NCI-H2227 (cell line): Measurements from ENCODE around the gene CHN2.

Experiments used
- DNase-seq: peaks from one replicate; lab custom pipeline; 2025; ENCODE audit not compliant: unreplicated experiment; lab: John Stamatoyannopoulos, UW

Gene CHN2

GRCh38 chr7:29457141-29457561, 262.6 kb downstream of the CHN2 start:
- peak; percentile 17 for DNase-seq

GRCh38 chr7:29457565-29458011, 263.0 kb downstream of the CHN2 start:
- no peak for DNase-seq

DNA sequence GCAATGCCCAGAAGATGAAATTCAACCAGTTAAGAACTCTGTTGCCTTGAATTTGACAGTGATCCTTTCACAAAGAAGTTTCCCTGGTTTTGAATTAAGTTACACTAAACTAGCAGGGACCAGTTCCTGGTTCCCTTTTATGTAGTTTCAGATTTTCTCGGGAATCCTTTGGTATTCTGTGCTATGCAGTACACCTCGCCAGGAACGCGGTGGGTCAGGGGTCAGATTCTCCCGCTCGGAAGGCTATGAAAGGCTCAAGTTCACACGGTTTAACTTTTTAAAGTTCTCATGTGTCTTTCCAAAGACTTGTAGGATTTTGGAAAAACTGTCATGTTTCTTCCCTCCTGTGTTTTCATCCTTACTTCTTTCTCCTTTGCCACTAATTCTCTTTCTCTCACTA, 264.4 kb downstream of the CHN2 start:
- DNase-seq: no peak

- no peak for DNase-seq
Observed at GRCh38 chr7:29459589-29459988, 265.0 kb downstream of the CHN2 start.

GRCh38 chr7:29461996-29462395, 267.4 kb downstream of the CHN2 start:
- no peak for DNase-seq

- DNase-seq: no peak
Observed at GRCh38 chr7:29463504-29464158, 269.1 kb downstream of the CHN2 start.

DNA sequence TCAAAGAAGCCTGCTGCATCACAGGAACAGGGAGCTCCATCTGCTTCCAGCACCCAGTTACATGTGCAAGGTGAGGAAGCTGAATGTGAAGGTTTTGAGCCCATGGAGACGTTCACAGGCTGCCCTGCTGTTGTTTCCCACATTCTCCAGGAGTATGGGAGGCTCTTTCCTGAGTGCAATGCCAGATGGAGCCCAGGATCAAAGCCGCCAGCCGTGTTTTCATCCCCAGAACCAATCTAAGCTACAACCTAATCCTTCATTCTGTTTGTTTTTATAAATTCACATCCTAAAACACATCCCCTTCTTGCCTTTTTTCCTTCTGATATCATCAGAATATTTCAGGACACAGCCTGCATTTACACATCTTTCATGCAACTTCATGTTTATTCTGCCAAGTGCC, 270.2 kb downstream of the CHN2 start:
- DNase-seq: no peak

- no peak for DNase-seq
Observed at GRCh38 chr7:29467193-29467926, 272.8 kb downstream of the CHN2 start.

DNA sequence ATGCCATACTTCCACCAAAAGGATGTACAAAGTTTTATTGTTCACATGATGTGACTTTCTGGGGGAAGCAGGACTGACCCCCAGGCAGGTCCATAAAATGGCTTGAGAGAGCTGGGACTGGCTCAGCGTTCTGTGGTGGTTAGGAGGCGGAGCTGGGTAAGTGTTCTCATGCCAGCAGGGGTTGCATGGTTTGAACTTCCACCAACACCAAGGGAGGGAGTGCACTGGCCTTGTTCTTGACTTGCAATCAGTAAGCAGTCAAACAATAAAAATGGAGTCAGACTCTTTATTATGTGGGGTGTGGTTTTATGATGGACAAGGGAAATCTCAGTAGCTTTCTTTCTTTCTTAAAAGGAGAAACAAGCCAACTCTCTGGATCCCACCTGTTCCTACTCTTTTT, 273.6 kb downstream of the CHN2 start:
- DNase-seq: no peak

DNA sequence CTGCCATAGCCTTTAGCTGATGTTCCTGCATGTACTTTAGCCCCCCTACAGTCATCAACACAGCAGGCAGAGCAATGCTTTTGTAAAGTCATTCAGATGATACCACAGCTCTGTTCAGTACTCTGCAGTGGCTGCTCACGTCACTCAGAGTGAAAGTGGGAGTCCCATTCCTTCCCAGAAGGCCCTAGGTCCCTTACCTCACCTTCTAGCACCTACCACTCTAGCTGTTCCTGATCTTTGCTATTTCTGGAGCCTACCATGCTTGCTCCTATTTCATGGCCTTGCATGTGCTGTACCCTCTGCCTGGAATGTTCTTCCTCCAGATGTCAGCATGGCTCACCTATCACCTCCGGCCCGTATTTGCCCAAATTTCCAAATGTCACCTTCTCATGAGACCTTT, 274.7 kb downstream of the CHN2 start:
- DNase-seq: no peak

- DNase-seq: no peak
Observed at GRCh38 chr7:29469976-29470557, 275.5 kb downstream of the CHN2 start.

- DNase-seq: no peak
Observed at GRCh38 chr7:29471444-29472138, 277.0 kb downstream of the CHN2 start.

DNA sequence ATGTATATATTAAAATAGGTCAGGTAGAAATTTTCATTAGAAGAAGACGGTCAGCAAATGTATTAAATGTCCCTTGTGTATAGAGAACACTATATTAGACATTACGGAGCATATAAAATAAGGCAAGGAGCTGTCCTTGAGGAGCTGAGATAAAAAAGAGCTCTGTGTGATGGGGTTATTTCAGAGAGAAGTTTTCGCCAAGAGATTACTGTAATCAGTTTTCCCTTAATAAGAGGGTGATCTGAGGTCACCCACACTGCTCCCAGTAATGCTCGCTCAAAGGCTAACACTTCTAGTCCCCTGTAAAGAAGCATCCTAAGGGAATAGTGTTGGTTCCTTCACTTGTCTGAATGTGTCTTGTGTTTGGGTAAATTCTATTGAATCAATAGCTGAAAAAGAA, 282.3 kb downstream of the CHN2 start:
- no peak for DNase-seq

DNA sequence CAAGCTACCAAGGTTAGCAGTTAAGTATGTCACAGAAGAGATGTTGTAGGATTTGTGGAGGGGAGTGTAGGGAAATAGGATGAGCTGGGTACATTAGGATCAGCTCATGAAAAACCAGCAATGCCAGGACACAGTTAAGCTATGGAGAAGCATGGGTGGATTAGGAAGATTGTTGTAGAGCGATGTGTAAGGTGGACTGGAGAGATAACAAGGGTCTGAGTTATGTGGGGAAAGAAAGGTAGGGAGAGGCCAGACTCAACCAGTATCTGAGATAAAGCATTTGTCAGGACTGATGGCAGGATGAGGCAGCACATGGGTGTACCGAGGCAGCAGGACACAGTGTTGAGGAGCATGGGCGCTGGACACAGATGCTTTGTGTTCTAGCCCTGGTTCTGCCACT, 283.7 kb downstream of the CHN2 start:
- no peak for DNase-seq

- DNase-seq: no peak
Observed at GRCh38 chr7:29478687-29479240, 284.2 kb downstream of the CHN2 start.

DNA sequence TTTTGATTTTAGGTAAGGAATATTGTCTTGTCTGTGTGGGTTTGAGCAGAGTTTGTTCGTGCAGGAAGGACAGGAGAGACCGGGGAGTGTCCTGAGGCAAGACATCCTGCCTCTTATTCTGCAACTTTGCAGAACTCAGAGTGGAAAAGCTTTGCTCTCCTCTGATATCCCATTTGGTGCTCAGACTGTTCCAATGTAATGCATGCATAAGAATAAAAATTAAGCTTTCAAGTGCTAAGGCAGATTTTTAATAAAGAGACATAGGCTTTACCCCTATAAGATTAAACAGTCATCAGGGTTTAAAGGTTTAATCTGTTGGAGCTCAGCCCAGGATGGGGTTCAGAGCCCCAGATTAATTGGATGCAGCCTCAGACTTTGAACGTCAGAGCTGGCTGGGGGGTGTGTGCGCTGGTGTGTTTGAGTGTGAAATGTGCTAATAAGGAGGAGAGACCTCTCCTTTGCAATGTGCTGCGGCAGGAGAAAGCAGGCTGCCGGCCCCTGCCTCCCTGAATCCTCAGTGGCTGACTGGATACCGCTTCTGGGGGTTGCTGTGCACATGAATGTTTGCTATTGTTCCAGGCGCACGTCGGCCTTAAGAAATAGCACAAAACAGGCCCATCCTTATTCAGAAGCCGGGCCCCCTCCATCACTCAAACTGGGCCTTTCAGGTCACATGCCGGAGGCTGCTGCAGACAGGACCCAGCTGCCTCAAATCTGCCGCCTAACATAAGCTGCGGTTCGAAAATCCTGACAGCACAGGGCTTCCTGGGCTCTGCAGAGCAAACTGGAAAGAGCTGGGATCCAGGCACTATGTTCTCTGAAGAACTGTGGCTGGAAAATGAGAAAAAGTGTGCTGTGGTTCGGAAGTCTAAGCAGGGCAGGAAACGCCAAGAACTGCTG, 285.0 kb downstream of the CHN2 start:
- DNase-seq: no peak

DNA sequence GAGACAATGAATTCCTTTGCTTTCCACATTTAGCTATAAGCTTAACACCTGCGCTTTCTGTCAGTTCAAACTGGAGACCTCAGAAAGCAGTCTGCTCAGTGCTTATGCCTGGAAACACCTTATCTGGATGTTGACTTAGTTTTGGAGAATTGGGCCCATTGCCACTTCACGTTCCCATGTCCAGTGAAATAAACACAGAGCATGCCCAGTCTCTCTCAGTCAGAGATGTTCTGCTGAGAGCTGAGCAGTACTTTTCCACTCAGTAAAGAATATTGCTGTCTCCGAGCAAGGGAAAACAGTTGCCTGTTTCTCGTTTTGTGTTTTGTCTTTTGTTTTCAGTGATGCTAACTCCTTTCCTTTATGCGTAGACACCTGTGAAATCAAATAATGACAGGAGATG, 285.9 kb downstream of the CHN2 start:
- DNase-seq: no peak

- DNase-seq: no peak
Observed at GRCh38 chr7:29480934-29481651, 286.5 kb downstream of the CHN2 start.

- no peak for DNase-seq
Observed at GRCh38 chr7:29482056-29482455, 287.5 kb downstream of the CHN2 start.
